ENCODE results near the gene ASB13. TPM values are rescaled to one million over a fixed set of nuclear protein-coding genes. Genes with fewer than 3 reads are reported as not detected.

Gene ASB13
- 100 to 1,000 TPM in 2 of 4 donors, 10 to 100 TPM in 2; 29.2 to 155 (median 71.0) TPM for polyA plus RNA-seq
- long read RNA-seq, donor 1, transcript ASB13-201 (6 exons, 2,699 nt) = major isoform, 17 of 18 reads
- long read RNA-seq, donor 1, partial matches to known transcripts = 0 of 18 reads
- long read RNA-seq, donor 1, other reads (novel, unspliced or antisense) = 0 of 18 reads
- long read RNA-seq, donor 2, partial matches to known transcripts = 0 of 2 reads
- long read RNA-seq, donor 2, other reads (novel, unspliced or antisense) = 0 of 2 reads
- long read RNA-seq, donor 3, partial matches to known transcripts = 0 of 2 reads
- long read RNA-seq, donor 3, other reads (novel, unspliced or antisense) = 0 of 2 reads
- long read RNA-seq, donor 4, partial matches to known transcripts = 0 of 1 reads
- long read RNA-seq, donor 4, other reads (novel, unspliced or antisense) = 0 of 1 reads
- long read RNA-seq, donor 5, partial matches to known transcripts = 0 of 4 reads
- long read RNA-seq, donor 5, other reads (novel, unspliced or antisense) = 0 of 4 reads
- long read RNA-seq, donor 6, transcript ASB13-201 (6 exons, 2,699 nt) = major isoform, 6 of 6 reads
- long read RNA-seq, donor 6, partial matches to known transcripts = 0 of 6 reads
- long read RNA-seq, donor 6, other reads (novel, unspliced or antisense) = 0 of 6 reads
- long read RNA-seq, donor 7 = 0 reads
- long read RNA-seq, donor 8, partial matches to known transcripts = 0 of 1 reads
- long read RNA-seq, donor 8, other reads (novel, unspliced or antisense) = 0 of 1 reads
- long read RNA-seq, donor 9, partial matches to known transcripts = 0 of 3 reads
- long read RNA-seq, donor 9, other reads (novel, unspliced or antisense) = 0 of 3 reads
- long read RNA-seq, donor 10, transcript ASB13-201 (6 exons, 2,699 nt) = major isoform, 7 of 15 reads
- long read RNA-seq, donor 10, partial matches to known transcripts = 7 of 15 reads
- long read RNA-seq, donor 10, other reads (novel, unspliced or antisense) = 0 of 15 reads

GRCh38 chr10:5666008-5666840 is at the start of gene ASB13:
TSS of gene ASB13 (minus strand) at chr10:5666595. CDS start at chr10:5666551, 44 bp downstream.
- DNase-seq = peak; percentile 80 to 90
- WGBS, 3 donors = 0% methylated on average over 81 to 112 of the region's 112 CpGs
- H3K4me1 ChIP-seq (ENCODE audit: control insufficient read depth in 3 of 3, insufficient read depth in 2 of 3, low read depth in 1 of 3, low read length in 2 of 3) = peaks cover 3 to 12% (median 4%) of the 10 kb centered on the region in 3 donors
- H3K27me3 ChIP-seq (ENCODE audit: control insufficient read depth in 3 of 3, insufficient read depth in 3 of 3, low read length in 3 of 3) = no peaks in the 10 kb centered on the region
- H3K27ac ChIP-seq (ENCODE audit: low read depth in 1 of 3, low read length in 2 of 3) = peak within 1 kb of the TSS; percentile 72 to 93 (median 92)
- H3K4me3 ChIP-seq (ENCODE audit: low read depth in 1 of 3, low read length in 3 of 3) = peak within 1 kb of the TSS; percentile 81 to 100 (median 83)
- peaks cover 0 to 5% (median 0%) of the 10 kb centered on the region in 3 donors for H3K36me3 ChIP-seq (ENCODE audit: control insufficient read depth in 3 of 3, insufficient read depth in 2 of 3, low read depth in 1 of 3, low read length in 3 of 3)
- H3K9me3 ChIP-seq (ENCODE audit: control insufficient read depth in 2 of 2, insufficient read depth in 1 of 2, low read depth in 1 of 2, low read length in 1 of 2) = no peaks in the 10 kb centered on the region
- no peak for FAIRE-seq

- 39 to 52% (median 45%) methylated on average over 4 of the region's 4 CpGs for WGBS, 3 donors
- H3K27ac ChIP-seq (ENCODE audit: low read depth in 1 of 3, low read length in 2 of 3) = peak overlapping the region in 1 of 3 donors; percentile 1
- H3K27me3 ChIP-seq (ENCODE audit: control insufficient read depth in 3 of 3, insufficient read depth in 3 of 3, low read length in 3 of 3) = no peaks in the 10 kb centered on the region
- H3K4me1 ChIP-seq (ENCODE audit: control insufficient read depth in 3 of 3, insufficient read depth in 2 of 3, low read depth in 1 of 3, low read length in 2 of 3) = no peaks in the 10 kb centered on the region
- peak overlapping the region in 1 of 3 donors; percentile 22 for H3K4me3 ChIP-seq (ENCODE audit: low read depth in 1 of 3, low read length in 3 of 3)
- no peaks in the 10 kb centered on the region for H3K9me3 ChIP-seq (ENCODE audit: control insufficient read depth in 2 of 2, insufficient read depth in 1 of 2, low read depth in 1 of 2, low read length in 1 of 2)
- DNase-seq (no peak), FAIRE-seq (no peak)
- H3K36me3 ChIP-seq (ENCODE audit: control insufficient read depth in 3 of 3, insufficient read depth in 2 of 3, low read depth in 1 of 3, low read length in 3 of 3) = no peaks in the 10 kb centered on the region
These were observed 45.2 kb upstream of the ASB13 start for GRCh38 chr10:5711642-5712041.

GRCh38 chr10:5710859-5711258 is 44.5 kb upstream of the ASB13 start:
- Histone ChIP-seq H3K36me3 (ENCODE audit: control insufficient read depth in 3 of 3, insufficient read depth in 2 of 3, low read depth in 1 of 3, low read length in 3 of 3) (no peaks in the 10 kb centered on the region), H3K27me3 (ENCODE audit: control insufficient read depth in 3 of 3, insufficient read depth in 3 of 3, low read length in 3 of 3) (no peaks in the 10 kb centered on the region), H3K4me3 (ENCODE audit: low read depth in 1 of 3, low read length in 3 of 3) (no peak overlapping the region), H3K9me3 (ENCODE audit: control insufficient read depth in 2 of 2, insufficient read depth in 1 of 2, low read depth in 1 of 2, low read length in 1 of 2) (no peaks in the 10 kb centered on the region), H3K4me1 (ENCODE audit: control insufficient read depth in 3 of 3, insufficient read depth in 2 of 3, low read depth in 1 of 3, low read length in 2 of 3) (no peaks in the 10 kb centered on the region), H3K27ac (ENCODE audit: low read depth in 1 of 3, low read length in 2 of 3) (no peak overlapping the region)
- WGBS, 3 donors = 5 to 9% (median 8%) methylated on average over 1 of the region's 1 CpG
- DNase-seq = peak in 1 of 2 donors; percentile 25
- FAIRE-seq = peak; percentile 81

- DNase-seq (no peak), FAIRE-seq (no peak)
- Histone ChIP-seq H3K27ac (ENCODE audit: low read depth in 1 of 3, low read length in 2 of 3) (no peak overlapping the region), H3K4me1 (ENCODE audit: control insufficient read depth in 3 of 3, insufficient read depth in 2 of 3, low read depth in 1 of 3, low read length in 2 of 3) (no peaks in the 10 kb centered on the region), H3K27me3 (ENCODE audit: control insufficient read depth in 3 of 3, insufficient read depth in 3 of 3, low read length in 3 of 3) (no peaks in the 10 kb centered on the region), H3K4me3 (ENCODE audit: low read depth in 1 of 3, low read length in 3 of 3) (no peak overlapping the region), H3K36me3 (ENCODE audit: control insufficient read depth in 3 of 3, insufficient read depth in 2 of 3, low read depth in 1 of 3, low read length in 3 of 3) (no peaks in the 10 kb centered on the region), H3K9me3 (ENCODE audit: control insufficient read depth in 2 of 2, insufficient read depth in 1 of 2, low read depth in 1 of 2, low read length in 1 of 2) (no peaks in the 10 kb centered on the region)
- 77 to 87% (median 82%) methylated on average over 2 of the region's 2 CpGs for WGBS, 3 donors
These were observed 43.5 kb upstream of the ASB13 start for GRCh38 chr10:5709865-5710264.

- Histone ChIP-seq H3K27me3 (ENCODE audit: control insufficient read depth in 3 of 3, insufficient read depth in 3 of 3, low read length in 3 of 3) (no peaks in the 10 kb centered on the region), H3K36me3 (ENCODE audit: control insufficient read depth in 3 of 3, insufficient read depth in 2 of 3, low read depth in 1 of 3, low read length in 3 of 3) (no peaks in the 10 kb centered on the region), H3K9me3 (ENCODE audit: control insufficient read depth in 2 of 2, insufficient read depth in 1 of 2, low read depth in 1 of 2, low read length in 1 of 2) (no peaks in the 10 kb centered on the region), H3K4me1 (ENCODE audit: control insufficient read depth in 3 of 3, insufficient read depth in 2 of 3, low read depth in 1 of 3, low read length in 2 of 3) (no peaks in the 10 kb centered on the region), H3K27ac (ENCODE audit: low read depth in 1 of 3, low read length in 2 of 3) (no peak overlapping the region), H3K4me3 (ENCODE audit: low read depth in 1 of 3, low read length in 3 of 3) (no peak overlapping the region)
- DNase-seq (no peak), FAIRE-seq (no peak)
These were observed 42.0 kb upstream of the ASB13 start for GRCh38 chr10:5708356-5708755.

GRCh38 chr10:5698062-5698461 is 31.7 kb upstream of the ASB13 start:
- H3K9me3 ChIP-seq (ENCODE audit: control insufficient read depth in 2 of 2, insufficient read depth in 1 of 2, low read depth in 1 of 2, low read length in 1 of 2) = no peaks in the 10 kb centered on the region
- H3K4me1 ChIP-seq (ENCODE audit: control insufficient read depth in 3 of 3, insufficient read depth in 2 of 3, low read depth in 1 of 3, low read length in 2 of 3) = peaks cover 3 to 15% (median 8%) of the 10 kb centered on the region in 3 donors
- FAIRE-seq (no peak), DNase-seq (no peak)
- H3K4me3 ChIP-seq (ENCODE audit: low read depth in 1 of 3, low read length in 3 of 3) = no peak overlapping the region
- no peaks in the 10 kb centered on the region for H3K27me3 ChIP-seq (ENCODE audit: control insufficient read depth in 3 of 3, insufficient read depth in 3 of 3, low read length in 3 of 3)
- H3K36me3 ChIP-seq (ENCODE audit: control insufficient read depth in 3 of 3, insufficient read depth in 2 of 3, low read depth in 1 of 3, low read length in 3 of 3) = no peaks in the 10 kb centered on the region
- 90 to 96% (median 96%) methylated on average over 1 of the region's 1 CpG for WGBS, 3 donors
- no peak overlapping the region for H3K27ac ChIP-seq (ENCODE audit: low read depth in 1 of 3, low read length in 2 of 3)

- no peaks in the 10 kb centered on the region for H3K27me3 ChIP-seq (ENCODE audit: control insufficient read depth in 3 of 3, insufficient read depth in 3 of 3, low read length in 3 of 3)
- no peak overlapping the region for H3K4me3 ChIP-seq (ENCODE audit: low read depth in 1 of 3, low read length in 3 of 3)
- no peak for FAIRE-seq
- DNase-seq = peak in 1 of 2 donors; percentile 18
- no peak overlapping the region for H3K27ac ChIP-seq (ENCODE audit: low read depth in 1 of 3, low read length in 2 of 3)
- H3K9me3 ChIP-seq (ENCODE audit: control insufficient read depth in 2 of 2, insufficient read depth in 1 of 2, low read depth in 1 of 2, low read length in 1 of 2) = no peaks in the 10 kb centered on the region
- H3K4me1 ChIP-seq (ENCODE audit: control insufficient read depth in 3 of 3, insufficient read depth in 2 of 3, low read depth in 1 of 3, low read length in 2 of 3) = peaks cover 5 to 16% (median 10%) of the 10 kb centered on the region in 3 donors
- no peaks in the 10 kb centered on the region for H3K36me3 ChIP-seq (ENCODE audit: control insufficient read depth in 3 of 3, insufficient read depth in 2 of 3, low read depth in 1 of 3, low read length in 3 of 3)
- 59 to 82% (median 80%) methylated on average over 2 of the region's 2 CpGs for WGBS, 3 donors
These were observed 30.9 kb upstream of the ASB13 start for GRCh38 chr10:5697342-5697741.

GRCh38 chr10:5694573-5694972 is 28.2 kb upstream of the ASB13 start:
- Histone ChIP-seq H3K36me3 (ENCODE audit: control insufficient read depth in 3 of 3, insufficient read depth in 2 of 3, low read depth in 1 of 3, low read length in 3 of 3) (no peaks in the 10 kb centered on the region), H3K4me3 (ENCODE audit: low read depth in 1 of 3, low read length in 3 of 3) (no peak overlapping the region), H3K4me1 (ENCODE audit: control insufficient read depth in 3 of 3, insufficient read depth in 2 of 3, low read depth in 1 of 3, low read length in 2 of 3) (peaks cover 5 to 24% (median 13%) of the 10 kb centered on the region in 3 donors), H3K27me3 (ENCODE audit: control insufficient read depth in 3 of 3, insufficient read depth in 3 of 3, low read length in 3 of 3) (no peaks in the 10 kb centered on the region), H3K9me3 (ENCODE audit: control insufficient read depth in 2 of 2, insufficient read depth in 1 of 2, low read depth in 1 of 2, low read length in 1 of 2) (no peaks in the 10 kb centered on the region), H3K27ac (ENCODE audit: low read depth in 1 of 3, low read length in 2 of 3) (no peak overlapping the region)
- DNase-seq (no peak), FAIRE-seq (no peak)
- WGBS, 3 donors = 39 to 60% (median 52%) methylated on average over 1 of the region's 1 CpG
